Measurements from ENCODE around the gene PLA2G4C.

GRCh38 chr19:48113190-48113917, 2.7 kb upstream of the PLA2G4C start:
- TF ChIP-seq CTCF (conservative IDR thresholded peaks at IDR 0.05; ENCODE audit: low read depth in 2 of 2) (no peak), POLR2AphosphoS5 (IDR thresholded peaks at IDR 0.05; ENCODE audit: low read depth) (no peak), JUNB (IDR thresholded peaks at IDR 0.05; ENCODE audit: unreplicated experiment) (no peak), STAT1 (IDR thresholded peaks at IDR 0.05; ENCODE audit: unreplicated experiment) (no peak), REST (IDR thresholded peaks at IDR 0.05; ENCODE audit: unreplicated experiment) (no peak), EZH2 (IDR thresholded peaks at IDR 0.05; ENCODE audit: low read depth, unreplicated experiment) (no peak), EZH2phosphoT487 (IDR thresholded peaks at IDR 0.05; ENCODE audit: unreplicated experiment) (no peak)

Data from GM23338 (cell line).